AG04450 (cell line): ENCODE measurements around the gene INSYN2B. TPM values are rescaled to one million over a fixed set of nuclear protein-coding genes. Genes with fewer than 3 reads are reported as not detected.

Experiments
- CTCF ChIA-PET: fragments of 300-600, 350-600 bp; formaldehyde crosslinking; extraction: SDS; loops from one replicate; lab custom pipeline; 2022; ENCODE audit warnings: antibody characterized with exemption, inconsistent platforms; lab: Charles Lee
- POLR2A ChIA-PET: fragments of 350-600 bp; formaldehyde crosslinking; extraction: SDS; loops from one replicate; lab custom pipeline; 2021; ENCODE audit warnings: antibody characterized with exemption, inconsistent platforms; lab: Yijun Ruan, JAX
- DNase-seq: peaks from one replicate; pipeline ENCODE4 v3.0.0-alpha.2; 2011; ENCODE audit warnings: low read depth, low spot score
- H3K27ac ChIP-seq: one replicate; pipeline ENCODE4 v1.5.1; 2012; ENCODE audit warnings: low read depth, low read length, control low read depth
- H3K27me3 ChIP-seq: one replicate; pipeline ENCODE4 v1.6.0; 2012; ENCODE audit warnings: low read length; ENCODE audit not compliant: control insufficient read depth, insufficient read depth
- H3K4me3 ChIP-seq: 2 replicates; pipeline ENCODE4 v1.5.1; 2011; ENCODE audit warnings: mild to moderate bottlenecking, low read depth, low read length, control low read depth
- H3K9me3 ChIP-seq: 2 replicates; pipeline ENCODE4 v1.5.1; 2012; ENCODE audit warnings: low read length; ENCODE audit not compliant: control insufficient read depth, insufficient read depth
- polyA plus RNA-seq: library from polyadenylated mRNA; depleted of rRNA; stranded (reverse); fragments of >200 nt; gene quantifications from 2 replicates; pipeline ENCODE4 v1.2.3, GENCODE V29; 2011
- TF ChIP-seq, protein P1 (sequence below): IDR thresholded peaks from 2 replicates; pipeline ENCODE4 v1.5.1; 2011; ENCODE audit warnings: low read depth, low read length, control low read depth, inconsistent platforms

The INSYN2B gene
- polyA plus RNA-seq, 1 experiment = 6.8 TPM

DNA sequence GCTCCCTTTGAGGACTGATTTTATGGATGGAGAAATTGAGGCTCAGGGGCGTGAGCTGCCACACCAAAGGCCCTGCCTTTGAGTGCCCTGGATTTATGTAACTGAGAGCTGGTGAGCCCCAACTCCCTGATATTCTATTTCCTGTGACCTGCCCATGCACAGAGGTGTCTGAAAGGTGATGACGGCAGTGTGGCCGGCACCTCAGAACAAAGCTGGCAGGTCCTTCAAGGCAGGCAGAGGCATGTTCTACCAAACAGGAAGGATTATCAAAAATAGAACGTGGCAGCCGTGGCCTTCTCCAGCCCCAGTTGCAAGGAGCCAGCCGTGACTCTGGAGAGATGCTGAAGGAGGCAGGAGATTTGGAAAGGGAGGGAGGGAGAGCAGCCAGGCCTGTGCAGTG, 36.2 kb downstream of the INSYN2B start:
- ChIA-PET POLR2A (no interaction called here), CTCF (no interaction called here)
- H3K9me3 ChIP-seq = no peaks in the 10 kb centered on the region
- no peak overlapping the region for H3K4me3 ChIP-seq
- TF ChIP-seq, protein P1, sequence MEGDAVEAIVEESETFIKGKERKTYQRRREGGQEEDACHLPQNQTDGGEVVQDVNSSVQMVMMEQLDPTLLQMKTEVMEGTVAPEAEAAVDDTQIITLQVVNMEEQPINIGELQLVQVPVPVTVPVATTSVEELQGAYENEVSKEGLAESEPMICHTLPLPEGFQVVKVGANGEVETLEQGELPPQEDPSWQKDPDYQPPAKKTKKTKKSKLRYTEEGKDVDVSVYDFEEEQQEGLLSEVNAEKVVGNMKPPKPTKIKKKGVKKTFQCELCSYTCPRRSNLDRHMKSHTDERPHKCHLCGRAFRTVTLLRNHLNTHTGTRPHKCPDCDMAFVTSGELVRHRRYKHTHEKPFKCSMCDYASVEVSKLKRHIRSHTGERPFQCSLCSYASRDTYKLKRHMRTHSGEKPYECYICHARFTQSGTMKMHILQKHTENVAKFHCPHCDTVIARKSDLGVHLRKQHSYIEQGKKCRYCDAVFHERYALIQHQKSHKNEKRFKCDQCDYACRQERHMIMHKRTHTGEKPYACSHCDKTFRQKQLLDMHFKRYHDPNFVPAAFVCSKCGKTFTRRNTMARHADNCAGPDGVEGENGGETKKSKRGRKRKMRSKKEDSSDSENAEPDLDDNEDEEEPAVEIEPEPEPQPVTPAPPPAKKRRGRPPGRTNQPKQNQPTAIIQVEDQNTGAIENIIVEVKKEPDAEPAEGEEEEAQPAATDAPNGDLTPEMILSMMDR = no peak
- H3K27ac ChIP-seq = no peak overlapping the region
- no peak for DNase-seq
- no peaks in the 10 kb centered on the region for H3K27me3 ChIP-seq

DNA sequence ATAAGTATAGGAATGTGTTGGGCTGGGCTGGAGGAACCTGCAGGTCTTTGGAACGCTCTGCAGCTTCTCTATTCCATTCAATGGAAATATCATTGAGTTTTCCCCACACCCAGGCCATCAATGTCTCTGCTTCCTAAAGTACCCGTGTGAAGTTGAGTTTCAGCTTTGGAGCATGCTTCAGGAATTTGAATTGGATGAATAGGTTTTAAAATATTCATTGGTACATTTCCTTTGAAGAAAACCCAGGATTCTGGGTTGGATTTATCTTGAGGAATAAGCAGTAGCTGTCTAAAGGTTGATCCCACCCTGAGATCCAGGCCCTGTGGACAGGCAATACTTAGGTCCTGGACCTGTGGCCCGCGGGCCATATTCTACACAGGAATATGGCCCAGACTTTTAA, 37.3 kb downstream of the INSYN2B start:
- H3K4me3 ChIP-seq = no peak overlapping the region
- CTCF ChIA-PET = interaction anchor here (1.2 kb wide), 1 partner anchor 37 kb away, joined by 9 read pairs; the partner anchor contains the start of gene INSYN2B
- POLR2A ChIA-PET = no interaction called here
- DNase-seq = no peak
- H3K27ac ChIP-seq = no peak overlapping the region
- no peaks in the 10 kb centered on the region for H3K9me3 ChIP-seq
- H3K27me3 ChIP-seq = no peaks in the 10 kb centered on the region
- TF ChIP-seq, protein P1 = no peak

DNA sequence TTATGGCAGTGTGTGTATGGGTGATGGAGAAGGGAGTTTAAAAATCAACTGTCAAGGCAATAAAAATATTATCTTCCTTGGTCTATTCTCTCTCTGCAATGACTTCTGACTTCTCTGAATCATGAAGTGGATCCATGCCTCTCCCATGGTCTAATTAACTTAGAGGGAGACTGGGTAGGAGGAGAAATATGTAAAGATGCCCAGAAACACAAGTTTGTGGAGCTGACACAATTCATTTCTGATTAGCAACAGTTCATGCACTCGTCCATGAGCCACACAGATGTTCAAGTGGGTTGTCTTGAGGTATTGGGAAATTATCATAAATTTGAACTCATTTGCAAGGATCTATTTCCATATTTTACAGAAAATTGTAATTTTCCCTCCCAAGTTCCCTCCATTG, 38.1 kb downstream of the INSYN2B start:
- DNase-seq = no peak
- TF ChIP-seq, protein P1 = no peak
- ChIA-PET CTCF (interaction anchor here (1.2 kb wide), 1 partner anchor 38 kb away, joined by 9 read pairs; the partner anchor contains the start of gene INSYN2B), POLR2A (no interaction called here)
- H3K27ac ChIP-seq = no peak overlapping the region
- H3K9me3 ChIP-seq = no peaks in the 10 kb centered on the region
- H3K27me3 ChIP-seq = no peaks in the 10 kb centered on the region
- no peak overlapping the region for H3K4me3 ChIP-seq

DNA sequence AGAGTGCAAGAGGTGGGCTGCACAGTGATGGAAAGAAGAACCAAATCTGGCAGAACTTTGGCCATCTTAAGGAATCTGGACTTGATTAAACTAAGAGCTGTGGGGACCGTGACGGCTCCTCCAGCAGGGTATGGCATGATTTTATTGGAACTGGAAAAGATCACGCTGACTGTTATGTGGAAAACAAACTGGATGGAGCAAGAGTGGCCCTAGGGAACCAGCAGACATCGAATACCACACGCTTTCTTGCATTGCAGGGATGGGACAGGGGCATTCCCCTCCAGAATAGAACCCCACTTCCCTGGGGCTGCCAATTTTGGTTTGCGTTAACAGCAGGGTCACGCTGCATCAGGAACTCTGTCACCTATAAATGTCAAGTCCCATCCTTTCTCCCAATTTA, 38.8 kb downstream of the INSYN2B start:
- no peak for DNase-seq
- TF ChIP-seq, protein P1 = no peak
- Histone ChIP-seq H3K27me3 (no peaks in the 10 kb centered on the region), H3K27ac (no peak overlapping the region), H3K9me3 (no peaks in the 10 kb centered on the region), H3K4me3 (no peak overlapping the region)
- POLR2A ChIA-PET = no interaction called here
- CTCF ChIA-PET = no interaction called here

DNA sequence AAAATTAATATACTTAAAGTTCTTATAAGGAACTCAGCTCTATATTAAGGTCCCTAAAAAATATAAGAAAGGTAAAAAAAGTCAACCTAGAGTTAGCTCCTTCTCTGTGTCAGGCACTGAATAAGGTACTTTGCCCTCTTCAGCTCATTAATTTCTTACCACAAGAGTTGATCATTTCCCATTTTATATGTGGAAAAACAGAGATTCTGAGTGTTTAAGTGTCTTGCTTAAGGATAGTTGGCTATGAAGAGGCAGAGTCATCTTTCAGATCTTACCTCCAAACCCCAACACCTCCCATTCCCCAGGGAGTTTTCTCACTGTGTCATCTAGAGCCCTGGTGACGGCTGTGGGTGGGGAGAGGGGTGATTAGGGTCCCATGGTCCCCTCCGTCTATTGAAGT, 40.6 kb downstream of the INSYN2B start:
- TF ChIP-seq, protein P1 = no peak
- POLR2A ChIA-PET = interaction anchor here (0.6 kb wide), 1 partner anchor 32 kb away, joined by 7 read pairs; no protein-coding TSS in a partner anchor
- no peak overlapping the region for H3K4me3 ChIP-seq
- no peak for DNase-seq
- H3K27ac ChIP-seq = no peak overlapping the region
- CTCF ChIA-PET = interaction anchor here (0.8 kb wide), 2 partner anchors 41 kb away, joined by 3 read pairs; partner anchors contain the start of gene INSYN2B
- H3K27me3 ChIP-seq = no peaks in the 10 kb centered on the region
- H3K9me3 ChIP-seq = no peaks in the 10 kb centered on the region
